GM18907 (cell line): ENCODE results near the gene SLC49A3.
"Not testable (repeated sequence)": the region's sequence is repeated elsewhere in the genome, so short reads cannot be mapped to it uniquely, and the experiment has no call there.

Experiments used
- ATAC-seq: cut with Tn5 transposase; IDR thresholded peaks from one replicate; pipeline ENCODE4 v1.9.1; 2021; ENCODE audit warnings: mild to moderate bottlenecking, moderate library complexity; ENCODE audit not compliant: unreplicated experiment

Gene SLC49A3

DNA sequence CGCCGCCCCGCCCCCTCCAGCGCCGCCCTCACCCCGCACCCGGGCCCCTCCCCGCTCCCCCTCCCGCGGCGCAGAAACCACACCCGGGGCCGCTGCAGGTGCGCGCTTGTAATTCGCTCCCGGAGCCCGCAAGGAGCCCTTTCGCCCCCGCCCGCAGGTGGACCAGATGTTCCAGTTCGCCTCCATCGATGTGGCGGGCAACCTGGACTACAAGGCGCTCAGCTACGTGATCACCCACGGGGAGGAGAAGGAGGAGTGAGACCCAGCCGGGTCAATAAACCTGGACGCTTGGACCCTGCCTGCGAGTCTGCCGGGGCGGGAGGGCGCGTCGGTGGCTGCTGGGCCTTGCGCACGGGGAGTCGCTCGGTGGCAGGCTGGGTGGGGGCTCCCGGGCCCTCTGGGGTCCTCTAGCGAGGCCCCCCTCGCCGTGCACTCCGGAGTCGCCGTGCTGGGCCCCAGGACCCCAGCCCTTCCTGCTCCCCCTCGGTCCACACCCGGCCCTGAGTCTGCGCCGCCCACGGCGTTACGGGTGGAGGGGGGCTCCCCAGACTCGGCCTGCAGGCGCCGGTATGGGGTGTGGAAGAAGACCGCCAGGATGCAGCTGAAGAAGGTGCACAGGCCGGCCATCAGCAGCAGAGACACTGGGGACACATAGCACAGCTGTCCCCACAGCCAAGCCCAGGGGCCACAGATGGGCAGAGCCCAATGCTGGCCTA is 7.1 kb downstream of the SLC49A3 start:
- ATAC-seq, result no peak

GRCh38 chr4:680928-681645 is 7.9 kb downstream of the SLC49A3 start:
- ATAC-seq, result peak; percentile 40

- peak; percentile 9 for ATAC-seq
Observed at GRCh38 chr4:680551-680927, 8.4 kb downstream of the SLC49A3 start.

DNA sequence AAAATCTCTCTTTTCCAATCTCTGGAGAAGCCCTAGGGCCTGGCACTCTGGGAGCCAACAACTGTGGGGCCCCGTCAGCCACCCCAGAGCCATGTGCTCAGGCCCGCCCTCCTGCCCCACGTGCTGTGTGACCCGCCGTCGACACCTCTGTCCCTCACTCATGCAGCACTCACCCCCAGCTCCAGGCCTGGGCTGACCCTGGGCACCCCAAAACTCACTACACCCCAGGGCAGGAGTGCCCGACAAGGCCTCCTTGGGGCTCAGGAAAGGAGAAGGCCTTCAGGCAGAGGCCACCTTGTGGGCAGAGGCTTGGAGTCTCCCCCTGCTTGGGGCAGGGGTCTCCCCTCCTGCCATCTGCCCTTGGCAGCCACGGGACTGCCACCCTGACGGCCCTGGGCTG is 8.9 kb downstream of the SLC49A3 start:
- no peak for ATAC-seq

GRCh38 chr4:679629-680028 is 9.3 kb downstream of the SLC49A3 start:
- no peak for ATAC-seq

- no peak for ATAC-seq
Observed at GRCh38 chr4:679104-679481, 9.9 kb downstream of the SLC49A3 start.

- no peak for ATAC-seq
Observed at GRCh38 chr4:678331-679103, 10.4 kb downstream of the SLC49A3 start.

DNA sequence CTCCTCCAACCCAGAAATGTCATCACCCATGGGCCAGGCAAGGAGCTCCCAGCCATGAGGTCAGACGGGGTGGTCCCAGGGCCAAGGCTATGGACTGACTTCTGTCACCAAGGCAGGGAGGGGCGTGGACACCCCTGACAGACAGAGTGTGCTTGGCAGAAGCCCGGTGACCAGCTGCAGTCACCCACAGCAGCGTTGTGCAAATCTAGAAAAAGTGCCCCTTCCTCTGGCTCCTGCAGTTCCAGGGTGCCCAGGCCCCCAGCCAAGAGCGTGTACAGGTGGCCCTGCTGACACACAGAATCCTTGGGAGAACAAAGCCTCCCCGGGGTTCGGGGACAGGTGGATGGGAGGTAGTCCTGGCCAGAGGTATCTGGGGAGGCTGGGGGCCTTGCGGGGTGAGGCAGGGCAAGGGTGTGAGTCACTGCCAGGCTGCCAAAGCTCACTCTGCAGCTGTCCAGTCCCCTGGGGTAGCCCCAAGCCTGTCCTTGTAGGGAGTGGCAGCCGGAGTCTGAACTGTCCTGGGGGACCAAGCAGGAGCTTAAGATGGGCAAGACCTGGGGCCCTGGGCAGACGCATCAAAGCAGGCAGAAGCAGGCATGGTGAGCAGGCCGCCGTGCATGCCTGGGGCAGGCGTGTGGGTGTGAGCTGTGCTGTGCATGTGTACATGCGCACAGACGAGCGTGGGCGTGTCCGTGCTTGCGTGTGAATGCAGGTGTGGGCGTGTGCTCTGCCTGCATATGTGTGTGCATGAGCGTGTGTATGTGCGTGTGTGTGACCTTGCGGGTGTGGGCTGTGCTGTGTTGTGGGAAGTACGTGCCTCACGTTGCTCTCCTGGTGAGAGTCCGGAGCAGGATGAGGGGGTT is 11.3 kb downstream of the SLC49A3 start:
- no peak for ATAC-seq

DNA sequence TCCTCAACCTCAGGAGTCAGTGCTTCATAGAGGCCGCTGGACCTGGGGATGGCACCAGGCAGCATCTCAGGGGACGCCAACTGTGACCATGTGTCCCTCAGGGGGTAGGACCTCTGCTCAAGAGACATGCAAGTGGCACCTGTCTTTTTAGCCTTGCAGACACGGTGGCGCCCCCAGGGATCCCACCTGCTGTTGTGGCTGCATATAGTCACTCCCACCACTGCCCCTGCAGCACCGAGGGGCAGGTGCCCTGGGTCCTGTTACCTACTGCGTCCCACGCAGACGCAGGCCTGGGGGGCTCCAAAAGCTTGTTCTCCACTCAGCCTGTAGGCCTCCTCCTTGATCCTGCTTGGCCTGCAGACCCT is 12.1 kb downstream of the SLC49A3 start:
- ATAC-seq, result no peak

- ATAC-seq, result peak; percentile 34
Observed at GRCh38 chr4:675980-676870, 12.7 kb downstream of the SLC49A3 start.

DNA sequence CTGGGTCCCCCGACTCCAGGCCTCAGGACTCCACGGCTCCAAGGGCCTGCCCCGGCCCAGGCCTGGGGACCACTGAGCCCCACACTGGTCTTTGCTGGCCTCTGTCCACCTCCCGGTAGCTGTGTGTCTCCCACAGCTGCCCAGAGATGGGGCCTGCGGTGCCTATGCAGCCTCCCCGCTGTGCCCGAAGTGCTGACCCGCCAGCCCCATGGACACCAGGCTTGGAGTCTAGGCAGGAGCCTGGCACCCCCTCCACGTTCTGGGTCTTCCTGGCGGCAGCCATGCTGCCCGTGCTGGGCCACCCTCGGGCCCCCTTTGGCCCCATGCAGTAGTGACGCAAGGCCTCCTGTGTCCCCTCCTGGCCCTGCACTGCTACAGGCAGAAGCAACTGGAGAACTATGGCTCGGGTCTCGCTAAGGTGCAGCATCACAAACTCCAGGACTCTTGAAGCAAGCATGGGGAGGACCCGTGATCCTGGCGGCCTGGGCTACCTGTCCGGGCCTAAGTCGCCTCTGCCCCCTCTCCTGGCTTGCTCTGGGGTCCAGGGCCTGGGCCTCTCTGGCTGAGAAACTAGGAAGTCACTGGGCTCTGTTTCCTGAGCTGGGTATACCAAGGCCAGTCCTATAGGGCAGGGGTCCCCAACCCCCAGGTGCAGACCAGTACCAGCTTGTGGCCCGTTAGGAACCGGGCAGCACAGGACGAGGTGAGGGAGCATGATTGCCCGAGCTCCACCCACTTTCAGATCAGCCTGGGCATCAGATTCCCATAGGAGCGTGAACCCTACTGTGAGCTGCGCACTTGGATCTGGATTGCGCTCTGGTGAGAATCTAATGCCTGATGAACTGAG is 13.7 kb downstream of the SLC49A3 start:
- peak; percentile 6 for ATAC-seq

- peak; percentile 79 for ATAC-seq
Observed at GRCh38 chr4:674172-675035, 14.5 kb downstream of the SLC49A3 start, which contains the start of the genes ATP5ME and MYL5. Gene ATP5ME (minus strand): TSS chr4:674276. CDS start chr4:674247, 29 bp downstream. Gene MYL5 (plus strand): TSS chr4:674542. CDS start chr4:678027, 3,485 bp downstream.

GRCh38 chr4:673349-674091 is 15.4 kb downstream of the SLC49A3 start:
- no peak for ATAC-seq

GRCh38 chr4:671769-672168 is 17.2 kb downstream of the SLC49A3 start:
- no peak for ATAC-seq

GRCh38 chr4:669806-670559 is 19.0 kb downstream of the SLC49A3 start:
- ATAC-seq, result not testable (repeated sequence)

DNA sequence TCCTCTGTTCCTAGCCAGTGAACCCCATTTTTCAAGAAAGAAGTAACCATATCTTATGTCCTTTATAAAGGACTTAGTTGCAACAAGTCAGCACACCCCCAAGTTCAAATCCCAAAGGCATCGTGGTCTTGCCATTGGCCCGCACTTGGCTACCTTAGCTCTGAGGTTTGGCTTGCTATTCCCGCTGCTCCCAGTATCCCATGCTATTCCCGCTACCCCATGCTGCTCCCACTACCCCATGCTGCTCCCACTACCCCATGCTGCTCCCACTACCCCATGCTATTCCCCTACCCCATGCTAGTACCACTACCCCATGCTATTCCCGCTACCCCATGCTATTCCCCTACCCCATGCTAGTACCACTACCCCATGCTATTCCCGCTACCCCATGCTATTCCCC is 20.7 kb downstream of the SLC49A3 start:
- not testable (repeated sequence) for ATAC-seq
